Endodermal cell (in vitro differentiated cells): ENCODE measurements around the gene SMDT1. TPM values are rescaled to one million over a fixed set of nuclear protein-coding genes. Genes with fewer than 3 reads are reported as not detected.
"Not testable (repeated sequence)": the region's sequence is repeated elsewhere in the genome, so short reads cannot be mapped to it uniquely, and the experiment has no call there.

Experiments used
- DNase-seq: peaks from one replicate; pipeline ENCODE4 v3.0.0-alpha.2; 2017
- H3K27ac ChIP-seq: 2 replicates; pipeline ENCODE4 v1.5.1; 2013; ENCODE audit warnings: mild to moderate bottlenecking, low read depth, low read length, moderate library complexity
- H3K27me3 ChIP-seq: 2 replicates; pipeline ENCODE4 v1.6.1; 2013; ENCODE audit warnings: mild to moderate bottlenecking, low read length, moderate library complexity; ENCODE audit not compliant: insufficient read depth, control insufficient read depth, poor library complexity, severe bottlenecking
- H3K36me3 ChIP-seq: 2 replicates; pipeline ENCODE4 v1.7.0; 2013; ENCODE audit warnings: mild to moderate bottlenecking, low read length, moderate library complexity; ENCODE audit not compliant: control insufficient read depth, insufficient read depth
- H3K4me1 ChIP-seq: one replicate; pipeline ENCODE4 v1.7.0; 2013; ENCODE audit warnings: low read length; ENCODE audit not compliant: control insufficient read depth, insufficient read depth
- H3K4me3 ChIP-seq: 2 replicates; pipeline ENCODE4 v1.5.1; 2013; ENCODE audit warnings: mild to moderate bottlenecking, low read length, moderate library complexity
- H3K9ac ChIP-seq: 2 replicates; pipeline ENCODE4 v1.6.1; 2013; ENCODE audit warnings: mild to moderate bottlenecking, low read length, moderate library complexity; ENCODE audit not compliant: poor library complexity, severe bottlenecking; ENCODE audit errors: extremely low read depth
- H3K9me3 ChIP-seq: 2 replicates; pipeline ENCODE4 v1.6.1; 2013; ENCODE audit warnings: mild to moderate bottlenecking, low read length, moderate library complexity; ENCODE audit not compliant: control insufficient read depth
- H3K27ac Mint-ChIP-seq: 2 replicates; pipeline ENCODE4 v1.8.0; 2020; ENCODE audit warnings: mixed read lengths
- H3K27me3 Mint-ChIP-seq: 2 replicates; pipeline ENCODE4 v1.8.0; 2021; ENCODE audit warnings: mild to moderate bottlenecking, mixed read lengths; ENCODE audit not compliant: insufficient read depth
- H3K36me3 Mint-ChIP-seq: 2 replicates; pipeline ENCODE4 v1.8.0; 2020; ENCODE audit warnings: low read depth, mixed read lengths
- H3K4me1 Mint-ChIP-seq: 2 replicates; pipeline ENCODE4 v1.8.0; 2020; ENCODE audit warnings: mixed read lengths
- H3K4me3 Mint-ChIP-seq: 2 replicates; pipeline ENCODE4 v1.8.0; 2020; ENCODE audit warnings: mild to moderate bottlenecking, moderate library complexity, mixed read lengths
- H3K9me3 Mint-ChIP-seq: 2 replicates; pipeline ENCODE4 v1.8.0; 2020; ENCODE audit warnings: mild to moderate bottlenecking, mixed read lengths
- CTCF ChIP-seq: fragments of 200-600 bp; sonication (generic); conservative IDR thresholded peaks from 2 replicates; pipeline ENCODE4 v1.5.0; 2021; ENCODE audit warnings: antibody characterized with exemption, mild to moderate bottlenecking
- WGBS, 2 experiments: methylation state at CpG; one replicate each; pipeline versions ENCODE4 v1.1.5 to v1.1.7; 2013; ENCODE audit warnings: missing lambda C conversion rate in 2 of 2, mixed read lengths in 1 of 2; ENCODE audit not compliant: insufficient coverage in 1 of 2, insufficient read length in 1 of 2; 5-methylcytosine and 5-hydroxymethylcytosine counted together
- total RNA-seq, 2 donors: library from RNA; stranded (reverse); fragmentation: NEBNext Ultra II Directional in 1 of 2; extraction: Animal tissue kit (Norgen Biotek cat#: 25700) in 1 of 2; gene quantifications; 2 replicates in 1 of 2; 3 replicates in 1 of 2; pipeline ENCODE4 v1.2.1, GENCODE V29; 2021

Gene SMDT1
- total RNA-seq, 2 donors from 2014 or later: 29.5 to 41.3 TPM

- Histone ChIP-seq H3K9me3 (peaks cover 36% of the 10 kb centered on the region), H3K9ac (peak overlapping the region; percentile 71), H3K36me3 (no peaks in the 10 kb centered on the region), H3K4me3 (peak overlapping the region; percentile 64), H3K27me3 (no peaks in the 10 kb centered on the region), H3K4me1 (peaks cover 9% of the 10 kb centered on the region), H3K27ac (peak overlapping the region; percentile 51)
- WGBS, 2 experiments: 73 to 83% methylated on average over 3 to 4 of the region's 4 CpGs
- peaks cover 38% of the 10 kb centered on the region for H3K27me3 Mint-ChIP-seq
- peak; percentile 65 for TF ChIP-seq CTCF
- peaks cover 30% of the 10 kb centered on the region for H3K9me3 Mint-ChIP-seq
- peaks cover 20% of the 10 kb centered on the region for H3K36me3 Mint-ChIP-seq
- H3K4me1 Mint-ChIP-seq: peaks cover 24% of the 10 kb centered on the region
- no peak for DNase-seq
- H3K27ac Mint-ChIP-seq: peak overlapping the region; percentile 71
- H3K4me3 Mint-ChIP-seq: peak overlapping the region; percentile 21
These were observed 32.3 kb downstream of the SMDT1 start for GRCh38 chr22:42111798-42112197.

- peaks cover 23% of the 10 kb centered on the region for H3K36me3 Mint-ChIP-seq
- H3K9me3 Mint-ChIP-seq: peaks cover 36% of the 10 kb centered on the region
- DNase-seq: peak; percentile 66
- not testable (repeated sequence) for H3K4me3 Mint-ChIP-seq, H3K4me1 ChIP-seq, H3K27ac ChIP-seq, H3K9ac ChIP-seq, H3K36me3 ChIP-seq, H3K27me3 ChIP-seq
- TF ChIP-seq CTCF: peak; percentile 56
- H3K27me3 Mint-ChIP-seq: peaks cover 31% of the 10 kb centered on the region
- peaks cover 24% of the 10 kb centered on the region for H3K4me1 Mint-ChIP-seq
- peak overlapping the region; percentile 66 for H3K27ac Mint-ChIP-seq
- Histone ChIP-seq H3K4me3 (peak overlapping the region; percentile 64), H3K9me3 (peaks cover 46% of the 10 kb centered on the region)
- WGBS, 2 experiments: 17% methylated on average over 2 of the region's 4 CpGs; no CpG with 5 or more reads in 1 of the 2 experiments
These were observed 33.3 kb downstream of the SMDT1 start for GRCh38 chr22:42112793-42113192.

- H3K4me3 ChIP-seq: peak overlapping the region; percentile 25
- no peak overlapping the region for H3K27ac ChIP-seq
- H3K36me3 ChIP-seq: no peaks in the 10 kb centered on the region
- peaks cover 9% of the 10 kb centered on the region for H3K4me1 ChIP-seq
- peaks cover 46% of the 10 kb centered on the region for H3K9me3 ChIP-seq
- no peaks in the 10 kb centered on the region for H3K27me3 ChIP-seq
- no peak overlapping the region for H3K9ac ChIP-seq
- Mint-ChIP-seq H3K27ac (no peak overlapping the region), H3K27me3 (peaks cover 13% of the 10 kb centered on the region), H3K4me1 (peaks cover 26% of the 10 kb centered on the region), H3K4me3 (no peak overlapping the region), H3K36me3 (peaks cover 23% of the 10 kb centered on the region), H3K9me3 (peaks cover 36% of the 10 kb centered on the region)
- WGBS, 2 experiments: 91 to 99% methylated on average over 7 of the region's 7 CpGs
- peak; percentile 90 for DNase-seq
- peak; percentile 67 for TF ChIP-seq CTCF
These were observed 35.2 kb downstream of the SMDT1 start for GRCh38 chr22:42114721-42115120.

- WGBS, 2 experiments: 81 to 93% methylated on average over 5 to 6 of the region's 6 CpGs
- H3K27ac ChIP-seq, H3K4me1 ChIP-seq, H3K4me3 Mint-ChIP-seq, H3K36me3 ChIP-seq, H3K27ac Mint-ChIP-seq, H3K9ac ChIP-seq, H3K27me3 ChIP-seq, DNase-seq: not testable (repeated sequence)
- Mint-ChIP-seq H3K27me3 (peaks cover 11% of the 10 kb centered on the region), H3K36me3 (peaks cover 23% of the 10 kb centered on the region), H3K4me1 (peaks cover 24% of the 10 kb centered on the region), H3K9me3 (peaks cover 36% of the 10 kb centered on the region)
- H3K4me3 ChIP-seq: peak overlapping the region; percentile 44
- peaks cover 44% of the 10 kb centered on the region for H3K9me3 ChIP-seq
These were observed 35.9 kb downstream of the SMDT1 start for GRCh38 chr22:42115420-42115830.
